Activated CD4-positive, alpha-beta T cell treated with anti-CD3 and anti-CD28 coated beads, Interleukin-2, amount 10 ng/mL, durations not matched to agents 7 days and 5 days (primary cell): ENCODE results near the gene ECE1. TPM values are rescaled to one million over a fixed set of nuclear protein-coding genes. Genes with fewer than 3 reads are reported as not detected.

Experiments used
- CTCF ChIA-PET: fragments of 350-600 bp; sonication (Branson Sonifier 250); formaldehyde crosslinking; loops from one replicate; lab custom pipeline; 2021; ENCODE audit warnings: antibody characterized with exemption; lab: Charles Lee
- POLR2A ChIA-PET: fragments of 350-600 bp; sonication (Branson Sonifier 250); formaldehyde crosslinking; loops from one replicate; lab custom pipeline; 2021; ENCODE audit warnings: antibody characterized with exemption; lab: Charles Lee
- DNase-seq: peaks from one replicate; pipeline ENCODE4 v3.0.0-alpha.2; 2020
- H3K27ac Mint-ChIP-seq: one replicate; pipeline ENCODE4 v1.8.0; 2021; ENCODE audit warnings: mild to moderate bottlenecking, moderate library complexity, mixed read lengths
- H3K27me3 Mint-ChIP-seq: one replicate; pipeline ENCODE4 v1.8.0; 2021; ENCODE audit warnings: mixed read lengths
- H3K36me3 Mint-ChIP-seq: one replicate; pipeline ENCODE4 v1.8.0; 2021; ENCODE audit warnings: low read depth, mixed read lengths
- H3K4me1 Mint-ChIP-seq: one replicate; pipeline ENCODE4 v1.8.0; 2021; ENCODE audit warnings: mixed read lengths
- H3K4me3 Mint-ChIP-seq: one replicate; pipeline ENCODE4 v1.8.0; 2021; ENCODE audit warnings: mild to moderate bottlenecking, moderate library complexity, mixed read lengths
- H3K9me3 Mint-ChIP-seq: one replicate; pipeline ENCODE4 v1.8.0; 2021; ENCODE audit warnings: mixed read lengths
- total RNA-seq, 2 experiments: library from RNA; stranded (reverse); gene quantifications; one replicate each; pipeline ENCODE4 v1.2.3, GENCODE V29; 2021

ECE1 gene
- total RNA-seq, 2 experiments from 2014 or later = 101 to 107 TPM

GRCh38 chr1:21259316-21260076 is 30.8 kb downstream of the ECE1 start:
- CTCF ChIA-PET = interaction anchor here (2.4 to 6.4 kb wide), 4 partner anchors 10 to 110 kb away, joined by 9 to 55 read pairs (median 36); no protein-coding TSS in a partner anchor
- Mint-ChIP-seq H3K27me3 (no peaks in the 10 kb centered on the region), H3K4me1 (peaks cover 57% of the 10 kb centered on the region), H3K9me3 (no peaks in the 10 kb centered on the region), H3K36me3 (peaks cover 43% of the 10 kb centered on the region), H3K4me3 (no peak overlapping the region), H3K27ac (peak overlapping the region; percentile 50)
- POLR2A ChIA-PET = no interaction called here
- no peak for DNase-seq

- H3K27me3 Mint-ChIP-seq = no peaks in the 10 kb centered on the region
- ChIA-PET POLR2A (no interaction called here), CTCF (interaction anchor here (0.5 to 6.4 kb wide), 6 partner anchors 11 to 111 kb away, joined by 3 to 55 read pairs (median 6); no protein-coding TSS in a partner anchor)
These were observed 31.7 kb downstream of the ECE1 start for GRCh38 chr1:21258331-21259134.

GRCh38 chr1:21257431-21258135 is 32.7 kb downstream of the ECE1 start:
- POLR2A ChIA-PET = no interaction called here
- Mint-ChIP-seq H3K36me3 (peaks cover 42% of the 10 kb centered on the region), H3K27me3 (no peaks in the 10 kb centered on the region), H3K4me3 (no peak overlapping the region), H3K4me1 (peaks cover 49% of the 10 kb centered on the region), H3K9me3 (no peaks in the 10 kb centered on the region), H3K27ac (peak overlapping the region; percentile 54)
- CTCF ChIA-PET = interaction anchor here (0.8 to 6.4 kb wide), 5 partner anchors 10 to 112 kb away, joined by 3 to 55 read pairs (median 9); no protein-coding TSS in a partner anchor
- no peak for DNase-seq

More at GRCh38 chr1:21258331-21259134, 31.7 kb downstream of the ECE1 start:
- no peaks in the 10 kb centered on the region for H3K9me3 Mint-ChIP-seq
- H3K36me3 Mint-ChIP-seq = peaks cover 43% of the 10 kb centered on the region
- H3K27ac Mint-ChIP-seq = peak overlapping the region; percentile 54
- no peak overlapping the region for H3K4me3 Mint-ChIP-seq
- peak; percentile 24 for DNase-seq
- peaks cover 54% of the 10 kb centered on the region for H3K4me1 Mint-ChIP-seq

- POLR2A ChIA-PET = no interaction called here
- CTCF ChIA-PET = interaction anchor here (1.1 to 6.4 kb wide), 4 partner anchors 12 to 113 kb away, joined by 3 to 55 read pairs (median 26); no protein-coding TSS in a partner anchor
- no peaks in the 10 kb centered on the region for H3K9me3 Mint-ChIP-seq
- peaks cover 44% of the 10 kb centered on the region for H3K4me1 Mint-ChIP-seq
- no peak for DNase-seq
- H3K36me3 Mint-ChIP-seq = peaks cover 49% of the 10 kb centered on the region
- no peak overlapping the region for H3K27ac Mint-ChIP-seq
- no peak overlapping the region for H3K4me3 Mint-ChIP-seq
- no peaks in the 10 kb centered on the region for H3K27me3 Mint-ChIP-seq
These were observed 33.5 kb downstream of the ECE1 start for GRCh38 chr1:21256776-21257175.

- DNase-seq = no peak
- Mint-ChIP-seq H3K4me1 (peaks cover 35% of the 10 kb centered on the region), H3K9me3 (no peaks in the 10 kb centered on the region), H3K36me3 (peaks cover 50% of the 10 kb centered on the region), H3K27ac (no peak overlapping the region), H3K27me3 (no peaks in the 10 kb centered on the region), H3K4me3 (no peak overlapping the region)
- CTCF ChIA-PET = interaction anchor here (0.7 to 6.4 kb wide), 9 partner anchors 14 to 113 kb away, joined by 3 to 55 read pairs (median 6); no protein-coding TSS in a partner anchor
- POLR2A ChIA-PET = no interaction called here
These were observed 34.3 kb downstream of the ECE1 start for GRCh38 chr1:21255943-21256320.

- peak; percentile 87 for DNase-seq
- ChIA-PET CTCF (interaction anchor here (0.6 to 6.4 kb wide), 20 partner anchors 10 to 202 kb away, joined by 3 to 55 read pairs (median 4); no protein-coding TSS in a partner anchor), POLR2A (interaction anchor here (0.6 kb wide), 1 partner anchor 81 kb away, joined by 3 read pairs; no protein-coding TSS in a partner anchor)
- Mint-ChIP-seq H3K27ac (no peak overlapping the region), H3K27me3 (no peaks in the 10 kb centered on the region), H3K9me3 (no peaks in the 10 kb centered on the region), H3K36me3 (peaks cover 45% of the 10 kb centered on the region), H3K4me1 (peaks cover 32% of the 10 kb centered on the region), H3K4me3 (no peak overlapping the region)
These were observed 34.9 kb downstream of the ECE1 start for GRCh38 chr1:21255284-21255942.

GRCh38 chr1:21254335-21254951 is 35.8 kb downstream of the ECE1 start:
- no peak overlapping the region for H3K4me3 Mint-ChIP-seq
- no peak for DNase-seq
- peaks cover 44% of the 10 kb centered on the region for H3K36me3 Mint-ChIP-seq
- H3K9me3 Mint-ChIP-seq = no peaks in the 10 kb centered on the region
- CTCF ChIA-PET = interaction anchor here (0.6 to 6.4 kb wide), 17 partner anchors 9 to 203 kb away, joined by 3 to 55 read pairs (median 4); no protein-coding TSS in a partner anchor
- no peak overlapping the region for H3K27ac Mint-ChIP-seq
- POLR2A ChIA-PET = interaction anchor here (0.6 kb wide), 1 partner anchor 82 kb away, joined by 3 read pairs; no protein-coding TSS in a partner anchor
- H3K27me3 Mint-ChIP-seq = no peaks in the 10 kb centered on the region
- peaks cover 24% of the 10 kb centered on the region for H3K4me1 Mint-ChIP-seq

- no peak overlapping the region for H3K4me3 Mint-ChIP-seq
- no peak for DNase-seq
- POLR2A ChIA-PET = interaction anchor here (0.6 to 0.7 kb wide), 3 partner anchors 26 to 305 kb away, joined by 3 read pairs; no protein-coding TSS in a partner anchor
- H3K27me3 Mint-ChIP-seq = no peaks in the 10 kb centered on the region
- H3K9me3 Mint-ChIP-seq = no peaks in the 10 kb centered on the region
- CTCF ChIA-PET = interaction anchor here (1.1 to 3.4 kb wide), 7 partner anchors 10 to 117 kb away, joined by 3 to 13 read pairs (median 4); no protein-coding TSS in a partner anchor
- peaks cover 6% of the 10 kb centered on the region for H3K4me1 Mint-ChIP-seq
- H3K27ac Mint-ChIP-seq = no peak overlapping the region
- H3K36me3 Mint-ChIP-seq = peaks cover 33% of the 10 kb centered on the region
These were observed 38.3 kb downstream of the ECE1 start for GRCh38 chr1:21251773-21252471.

- Mint-ChIP-seq H3K27ac (no peak overlapping the region), H3K9me3 (no peaks in the 10 kb centered on the region), H3K4me3 (no peak overlapping the region), H3K27me3 (no peaks in the 10 kb centered on the region), H3K4me1 (peaks cover 2% of the 10 kb centered on the region), H3K36me3 (peaks cover 37% of the 10 kb centered on the region)
- POLR2A ChIA-PET = no interaction called here
- no peak for DNase-seq
- CTCF ChIA-PET = interaction anchor here (0.7 to 3.4 kb wide), 2 partner anchors 21 to 118 kb away, joined by 3 to 13 read pairs; no protein-coding TSS in a partner anchor
These were observed 40.2 kb downstream of the ECE1 start for GRCh38 chr1:21249940-21250493.

GRCh38 chr1:21247892-21248715 is 42.2 kb downstream of the ECE1 start:
- Mint-ChIP-seq H3K4me1 (peaks cover 2% of the 10 kb centered on the region), H3K27me3 (no peaks in the 10 kb centered on the region), H3K9me3 (no peaks in the 10 kb centered on the region), H3K27ac (no peak overlapping the region), H3K4me3 (no peak overlapping the region), H3K36me3 (peaks cover 43% of the 10 kb centered on the region)
- POLR2A ChIA-PET = no interaction called here
- DNase-seq = no peak
- CTCF ChIA-PET = interaction anchor here (0.6 to 2.9 kb wide), 8 partner anchors 10 to 120 kb away, joined by 3 to 13 read pairs (median 4); no protein-coding TSS in a partner anchor
